HepG2 (cell line): Measurements from ENCODE around the gene PTPRM.

Source experiments
- CREB3 ChIP-seq: sonication (generic); formaldehyde crosslinking; IDR thresholded peaks from 2 replicates; pipeline ENCODE4 v1.5.0; 2020; ENCODE audit warnings: missing genetic modification reagents
- JUN ChIP-seq: sonication (generic); formaldehyde crosslinking; IDR thresholded peaks from 2 replicates; pipeline ENCODE4 v1.4.0; 2020; ENCODE audit warnings: mild to moderate bottlenecking, missing genetic modification reagents
- PHF20 ChIP-seq: sonication (generic); formaldehyde crosslinking; IDR thresholded peaks from 2 replicates; pipeline ENCODE4 v1.5.0; 2020; ENCODE audit warnings: mild to moderate bottlenecking, missing genetic modification reagents
- SNAI1 ChIP-seq: sonication (generic); formaldehyde crosslinking; IDR thresholded peaks from 2 replicates; pipeline ENCODE4 v1.5.0; 2020; ENCODE audit warnings: mild to moderate bottlenecking, missing genetic modification reagents, borderline replicate concordance
- SP1 ChIP-seq, 2 experiments: fragments of 450-650 bp in 1 of 2; sonication (generic) in 1 of 2; formaldehyde crosslinking in 1 of 2; IDR thresholded peaks; 2 replicates each; pipeline versions ENCODE4 v1.4.0 to v1.6.1; 2016 to 2020; ENCODE audit warnings: missing genetic modification reagents in 1 of 2
- TAF15 ChIP-seq: fragments of 200-400 bp; formaldehyde crosslinking; IDR thresholded peaks from one replicate; pipeline ENCODE4 v1.6.1; 2018; ENCODE audit warnings: mild to moderate bottlenecking, low read depth, low read length; ENCODE audit not compliant: poor library complexity, severe bottlenecking
- TRIM24 ChIP-seq: sonication (generic); formaldehyde crosslinking; IDR thresholded peaks from 2 replicates; pipeline ENCODE4 v1.8.0; 2022; ENCODE audit warnings: mild to moderate bottlenecking, missing genetic modification reagents
- ZBTB21 ChIP-seq: sonication (generic); formaldehyde crosslinking; IDR thresholded peaks from 2 replicates; pipeline ENCODE4 v1.4.0; 2020; ENCODE audit warnings: missing genetic modification reagents
- TF ChIP-seq, protein P1 (sequence below): sonication (generic); formaldehyde crosslinking; IDR thresholded peaks from 2 replicates; pipeline ENCODE4 v1.5.0; 2020; ENCODE audit warnings: mild to moderate bottlenecking, missing genetic modification reagents, moderate library complexity

DNA sequence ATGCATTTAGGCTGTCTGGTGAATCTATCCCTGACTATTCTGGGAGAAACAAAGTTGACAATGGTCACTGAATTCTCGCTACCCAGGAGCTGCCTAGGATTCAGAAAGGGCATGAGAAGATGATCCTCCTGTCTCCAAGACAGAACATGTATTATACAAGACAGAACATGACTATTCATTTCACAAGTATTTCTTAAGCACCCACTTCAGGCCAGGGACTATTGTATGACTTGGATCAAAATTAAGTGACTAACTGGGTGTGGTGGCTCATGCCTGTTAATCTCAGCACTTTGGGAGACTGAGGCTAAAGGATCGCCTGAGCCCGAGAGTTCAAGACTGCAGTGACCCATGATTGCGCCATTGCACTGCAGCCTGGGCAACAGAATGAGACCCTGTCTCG lies 806.4 kb downstream of the PTPRM start:
- TF ChIP-seq SNAI1 (no peak), JUN (CRISPR knock-in tag) (no peak), CREB3 (CRISPR knock-in tag) (no peak), SP1 (IDR thresholded peaks at IDR 0.05) (no peak), SP1 (CRISPR knock-in tag; IDR thresholded peaks at IDR 0.05) (no peak), TAF15 (no peak), ZBTB21 (CRISPR knock-in tag) (no peak), TRIM24 (CRISPR knock-in tag) (no peak), PHF20 (no peak)
- TF ChIP-seq, protein P1, sequence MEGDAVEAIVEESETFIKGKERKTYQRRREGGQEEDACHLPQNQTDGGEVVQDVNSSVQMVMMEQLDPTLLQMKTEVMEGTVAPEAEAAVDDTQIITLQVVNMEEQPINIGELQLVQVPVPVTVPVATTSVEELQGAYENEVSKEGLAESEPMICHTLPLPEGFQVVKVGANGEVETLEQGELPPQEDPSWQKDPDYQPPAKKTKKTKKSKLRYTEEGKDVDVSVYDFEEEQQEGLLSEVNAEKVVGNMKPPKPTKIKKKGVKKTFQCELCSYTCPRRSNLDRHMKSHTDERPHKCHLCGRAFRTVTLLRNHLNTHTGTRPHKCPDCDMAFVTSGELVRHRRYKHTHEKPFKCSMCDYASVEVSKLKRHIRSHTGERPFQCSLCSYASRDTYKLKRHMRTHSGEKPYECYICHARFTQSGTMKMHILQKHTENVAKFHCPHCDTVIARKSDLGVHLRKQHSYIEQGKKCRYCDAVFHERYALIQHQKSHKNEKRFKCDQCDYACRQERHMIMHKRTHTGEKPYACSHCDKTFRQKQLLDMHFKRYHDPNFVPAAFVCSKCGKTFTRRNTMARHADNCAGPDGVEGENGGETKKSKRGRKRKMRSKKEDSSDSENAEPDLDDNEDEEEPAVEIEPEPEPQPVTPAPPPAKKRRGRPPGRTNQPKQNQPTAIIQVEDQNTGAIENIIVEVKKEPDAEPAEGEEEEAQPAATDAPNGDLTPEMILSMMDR (CRISPR knock-in tag): no peak
